IMR-90 (cell line): ENCODE measurements around the gene TAF10. TPM values are rescaled to one million over a fixed set of nuclear protein-coding genes. Genes with fewer than 3 reads are reported as not detected.

Experiments
- ATAC-seq: fragments of 200-7000 bp; cut with Tn5 transposase; 2 replicates; pipeline ENCODE4 v1.9.1; 2020; ENCODE audit warnings: low read depth, mild to moderate bottlenecking, moderate library complexity
- BruUV-seq: library from RNA; stranded (reverse); fragments of 400-500 nt; replicated peaks from 2 replicates; lab custom pipeline; 2021; lab: Mats Ljungman, UMichigan
- CTCF ChIA-PET: fragments of 300-600 bp; formaldehyde crosslinking; extraction: SDS; loops from one replicate; lab custom pipeline; 2021; ENCODE audit warnings: antibody characterized with exemption; lab: Yijun Ruan, JAX
- POLR2A ChIA-PET: fragments of 300-600 bp; sonication (Branson Sonifier 250); formaldehyde crosslinking; loops from one replicate; lab custom pipeline; 2022; ENCODE audit warnings: antibody characterized with exemption; ENCODE audit not compliant: unreplicated experiment; lab: Charles Lee
- DNase-seq: peaks from one replicate; pipeline ENCODE4 v3.0.0; 2013
- H2AFZ ChIP-seq: replicated peaks from 2 replicates; pipeline ENCODE3; 2013; ENCODE audit warnings: low read length, mild to moderate bottlenecking; ENCODE audit not compliant: poor library complexity
- H2AK5ac ChIP-seq: 2 replicates; pipeline ENCODE4 v1.6.1; 2013; ENCODE audit warnings: low read depth, low read length, inconsistent platforms
- H2AK9ac ChIP-seq: replicated peaks from 2 replicates; pipeline ENCODE3; 2013; ENCODE audit warnings: mild to moderate bottlenecking, low read depth, low read length, moderate library complexity; ENCODE audit not compliant: poor library complexity
- H2BK120ac ChIP-seq: 2 replicates; pipeline ENCODE4 v1.6.1; 2013; ENCODE audit warnings: low read depth, low read length, inconsistent platforms
- H2BK15ac ChIP-seq: 3 replicates; pipeline ENCODE4 v1.6.1; 2013; ENCODE audit warnings: low read depth, low read length, inconsistent platforms
- H2BK20ac ChIP-seq: 2 replicates; pipeline ENCODE4 v1.6.1; 2013; ENCODE audit warnings: low read depth, mild to moderate bottlenecking, inconsistent platforms, low read length, moderate library complexity
- H2BK5ac ChIP-seq: 2 replicates; pipeline ENCODE4 v1.6.1; 2013; ENCODE audit warnings: mild to moderate bottlenecking, low read depth, low read length, inconsistent platforms; ENCODE audit not compliant: poor library complexity, severe bottlenecking
- H3K14ac ChIP-seq: replicated peaks from 2 replicates; pipeline ENCODE4 v1.6.1; 2013; ENCODE audit warnings: low read depth, low read length, inconsistent platforms
- H3K18ac ChIP-seq: 2 replicates; pipeline ENCODE4 v1.6.1; 2013; ENCODE audit warnings: low read depth, low read length, control low read depth
- H3K23ac ChIP-seq: 2 replicates; pipeline ENCODE4 v1.6.1; 2013; ENCODE audit warnings: low read depth, low read length, inconsistent platforms
- H3K27ac ChIP-seq: 2 replicates; pipeline ENCODE4 v1.5.1; 2013; ENCODE audit warnings: mild to moderate bottlenecking, control low read depth, low read length; ENCODE audit not compliant: insufficient read depth
- H3K27me3 ChIP-seq: 2 replicates; pipeline ENCODE4 v1.6.1; 2013; ENCODE audit warnings: low read length; ENCODE audit not compliant: control insufficient read depth, insufficient read depth
- H3K36me3 ChIP-seq: 2 replicates; pipeline ENCODE4 v1.6.1; 2013; ENCODE audit warnings: low read length, mixed read lengths; ENCODE audit not compliant: control insufficient read depth, insufficient read depth
- H3K4ac ChIP-seq: 2 replicates; pipeline ENCODE4 v1.6.1; 2013; ENCODE audit warnings: low read depth, low read length, inconsistent platforms
- H3K4me1 ChIP-seq: 2 replicates; pipeline ENCODE4 v1.6.1; 2013; ENCODE audit warnings: low read length, mixed read lengths; ENCODE audit not compliant: control insufficient read depth, insufficient read depth
- H3K4me2 ChIP-seq: 2 replicates; pipeline ENCODE4 v1.6.1; 2013; ENCODE audit warnings: low read depth, mild to moderate bottlenecking, control low read depth, low read length, moderate library complexity
- H3K4me3 ChIP-seq: 2 replicates; pipeline ENCODE4 v1.5.1; 2013; ENCODE audit warnings: low read depth, mild to moderate bottlenecking, control low read depth, low read length, moderate library complexity; ENCODE audit not compliant: insufficient read depth
- H3K56ac ChIP-seq: 2 replicates; pipeline ENCODE4 v1.6.1; 2013; ENCODE audit warnings: low read length, inconsistent platforms; ENCODE audit not compliant: insufficient read depth; ENCODE audit errors: extremely low read depth
- H3K79me1 ChIP-seq, 2 experiments: 2 replicates each; pipeline ENCODE4 v1.6.1; 2013; ENCODE audit warnings: low read length in 2 of 2, inconsistent platforms in 1 of 2, low read depth in 1 of 2
- H3K9ac ChIP-seq: 2 replicates; pipeline ENCODE4 v1.6.1; 2013; ENCODE audit warnings: low read depth, low read length, control low read depth
- H3K9me1 ChIP-seq: 2 replicates; pipeline ENCODE4 v1.6.1; 2013; ENCODE audit warnings: low read length, inconsistent platforms; ENCODE audit not compliant: insufficient read depth
- H3K9me3 ChIP-seq: 2 replicates; pipeline ENCODE4 v1.6.1; 2013; ENCODE audit warnings: low read length; ENCODE audit not compliant: control insufficient read depth, insufficient read depth
- H4K20me1 ChIP-seq: 2 replicates; pipeline ENCODE4 v1.6.1; 2013; ENCODE audit warnings: low read length, inconsistent platforms; ENCODE audit not compliant: insufficient read depth
- H4K5ac ChIP-seq: 2 replicates; pipeline ENCODE4 v1.6.1; 2013; ENCODE audit warnings: mild to moderate bottlenecking, low read depth, low read length, control low read depth
- H4K8ac ChIP-seq, 2 experiments: 2 replicates each; pipeline ENCODE4 v1.6.1; 2013; ENCODE audit warnings: low read depth in 2 of 2, low read length in 2 of 2, control low read depth in 1 of 2, inconsistent platforms in 1 of 2
- H4K91ac ChIP-seq: 2 replicates; pipeline ENCODE4 v1.6.1; 2013; ENCODE audit warnings: low read depth, low read length, inconsistent platforms; ENCODE audit not compliant: insufficient read depth
- CHD1 ChIP-seq: IDR thresholded peaks from 2 replicates; pipeline ENCODE4 v1.6.1; 2012; ENCODE audit warnings: low read depth, low read length, improper control_type of control experiment
- CTCF ChIP-seq: conservative IDR thresholded peaks from 2 replicates; pipeline ENCODE4 v1.5.1; 2012; ENCODE audit warnings: mild to moderate bottlenecking, low read depth, low read length, improper control_type of control experiment
- MXI1 ChIP-seq: IDR thresholded peaks from 2 replicates; pipeline ENCODE4 v1.6.1; 2012; ENCODE audit warnings: low read depth, mild to moderate bottlenecking, low read length, moderate library complexity, borderline replicate concordance
- POLR2A ChIP-seq: IDR thresholded peaks from 2 replicates; pipeline ENCODE4 v1.6.1; 2012; ENCODE audit warnings: mild to moderate bottlenecking, low read depth, low read length
- WGBS, 2 experiments: methylation state at CpG; one replicate each; pipeline versions ENCODE4 v1.1.5 to v1.1.7; 2013; ENCODE audit warnings: missing lambda C conversion rate in 2 of 2; ENCODE audit not compliant: insufficient read length in 1 of 2; ENCODE audit errors: extremely low coverage in 2 of 2; 5-methylcytosine and 5-hydroxymethylcytosine counted together
- dilution Hi-C: fragments of 300-500 bp; cut with HindIII; formaldehyde crosslinking; loops from one replicate; pipeline ENCODE4 v1.14.3; 2018; ENCODE audit warnings: low sequenced_read_pairs; ENCODE audit not compliant: unreplicated experiment
- in situ Hi-C: fragments of 300-500 bp; cut with MboI; formaldehyde crosslinking; loops from 3 replicates; pipeline ENCODE4 v1.14.3; 2019; ENCODE audit warnings: low sequenced_read_pairs, inconsistent platforms, mixed read lengths
- intact Hi-C: fragments of 100-400 bp; cut with micrococcal nuclease; formaldehyde crosslinking; loops from 2 replicates; pipeline ENCODE4 v1.10.0; 2022
- polyA plus RNA-seq, 3 experiments: library from polyadenylated mRNA; depleted of rRNA; stranded (reverse); fragments of >200 nt; gene quantifications; 2 replicates each; pipeline ENCODE4 v1.2.3, GENCODE V29; 2012; ENCODE audit warnings: low replicate concordance in 1 of 3
- total RNA-seq: library from RNA; depleted of rRNA; stranded (reverse); fragments of >200 nt; gene quantifications from 2 replicates; pipeline ENCODE4 v1.2.3, GENCODE V29; 2012

Gene TAF10
- total and polyA plus RNA-seq, 2 of the 4 experiments (the other 2 are of a cell fraction), result 18.6 to 132 TPM

- no peak overlapping the region for H3K27ac ChIP-seq
- no peak overlapping the region for H2AK5ac ChIP-seq
- ATAC-seq (no peak), DNase-seq (no peak)
- ChIA-PET POLR2A (no interaction called here), CTCF (no interaction called here)
- no peak overlapping the region for H3K23ac ChIP-seq
- H4K8ac ChIP-seq, result no peak overlapping the region
- no peak overlapping the region for H4K91ac ChIP-seq
- no peaks in the 10 kb centered on the region for H3K9me3 ChIP-seq
- no peak overlapping the region for H2BK15ac ChIP-seq
- H2BK20ac ChIP-seq, result no peak overlapping the region
- no peak overlapping the region for H2BK5ac ChIP-seq
- no peaks in the 10 kb centered on the region for H3K79me1 ChIP-seq
- no peak overlapping the region for H3K9ac ChIP-seq
- no peak overlapping the region for H3K56ac ChIP-seq
- no TSS peak for BruUV-seq
- intact Hi-C loops, result no loop called here
- H3K4me2 ChIP-seq, result no peak overlapping the region
- no peak overlapping the region for H2BK120ac ChIP-seq
- H4K5ac ChIP-seq, result no peak overlapping the region
- H3K18ac ChIP-seq, result no peak overlapping the region
- in situ Hi-C loops, result no loop called here
- H3K4ac ChIP-seq, result no peak overlapping the region
- H3K4me3 ChIP-seq, result no peak overlapping the region
- no peak overlapping the region for H2AFZ ChIP-seq
- H3K9me1 ChIP-seq, result no peaks in the 10 kb centered on the region
- 96% methylated on average over 8 of the region's 17 CpGs; no CpG with 5 or more reads in 1 of the 2 experiments for WGBS, 2 experiments
- dilution Hi-C loops, result no loop called here
- no peak overlapping the region for H3K14ac ChIP-seq
- H4K20me1 ChIP-seq, result no peaks in the 10 kb centered on the region
- H3K27me3 ChIP-seq, result no peaks in the 10 kb centered on the region
- H3K36me3 ChIP-seq, result peaks cover 54% of the 10 kb centered on the region
- TF ChIP-seq MXI1 (no peak), CHD1 (no peak), POLR2A (no peak), CTCF (no peak)
- H3K4me1 ChIP-seq, result no peaks in the 10 kb centered on the region
- no peak overlapping the region for H2AK9ac ChIP-seq
These were observed 13.9 kb upstream of the TAF10 start for GRCh38 chr11:6625832-6626420.
